Neural crest cell (in vitro differentiated cells): ENCODE measurements around the gene CABLES2. TPM values are rescaled to one million over a fixed set of nuclear protein-coding genes. Genes with fewer than 3 reads are reported as not detected.
"Not testable (repeated sequence)": the region's sequence is repeated elsewhere in the genome, so short reads cannot be mapped to it uniquely, and the experiment has no call there.

Experiments
- DNase-seq: peaks from one replicate; pipeline ENCODE4 v3.0.0; 2021; ENCODE audit warnings: low read depth, mixed read lengths, low spot score
- H3K27ac Mint-ChIP-seq: one replicate; pipeline ENCODE4 v1.8.0; 2021; ENCODE audit warnings: mild to moderate bottlenecking, mixed read lengths; ENCODE audit not compliant: unreplicated experiment
- H3K27me3 Mint-ChIP-seq: 2 replicates; pipeline ENCODE4 v1.8.0; 2021; ENCODE audit warnings: low read depth, mild to moderate bottlenecking, mixed read lengths
- H3K36me3 Mint-ChIP-seq: 2 replicates; pipeline ENCODE4 v1.8.0; 2021; ENCODE audit warnings: low read depth, mild to moderate bottlenecking, mixed read lengths
- H3K4me1 Mint-ChIP-seq: 2 replicates; pipeline ENCODE4 v1.8.0; 2021; ENCODE audit warnings: mixed read lengths
- H3K4me3 Mint-ChIP-seq: one replicate; pipeline ENCODE4 v1.8.0; 2021; ENCODE audit warnings: mild to moderate bottlenecking, mixed read lengths
- H3K9me3 Mint-ChIP-seq: 2 replicates; pipeline ENCODE4 v1.8.0; 2021; ENCODE audit warnings: mixed read lengths
- CTCF ChIP-seq: fragments of 200-600 bp; sonication (generic); conservative IDR thresholded peaks from 2 replicates; pipeline ENCODE4 v1.5.0; 2021; ENCODE audit warnings: antibody characterized with exemption, mild to moderate bottlenecking
- total RNA-seq: library from RNA; stranded (reverse); gene quantifications from 2 replicates; pipeline ENCODE4 v1.2.1, GENCODE V29; 2021

The CABLES2 gene
- total RNA-seq, 1 donor from 2014 or later: 26.6 TPM

DNA sequence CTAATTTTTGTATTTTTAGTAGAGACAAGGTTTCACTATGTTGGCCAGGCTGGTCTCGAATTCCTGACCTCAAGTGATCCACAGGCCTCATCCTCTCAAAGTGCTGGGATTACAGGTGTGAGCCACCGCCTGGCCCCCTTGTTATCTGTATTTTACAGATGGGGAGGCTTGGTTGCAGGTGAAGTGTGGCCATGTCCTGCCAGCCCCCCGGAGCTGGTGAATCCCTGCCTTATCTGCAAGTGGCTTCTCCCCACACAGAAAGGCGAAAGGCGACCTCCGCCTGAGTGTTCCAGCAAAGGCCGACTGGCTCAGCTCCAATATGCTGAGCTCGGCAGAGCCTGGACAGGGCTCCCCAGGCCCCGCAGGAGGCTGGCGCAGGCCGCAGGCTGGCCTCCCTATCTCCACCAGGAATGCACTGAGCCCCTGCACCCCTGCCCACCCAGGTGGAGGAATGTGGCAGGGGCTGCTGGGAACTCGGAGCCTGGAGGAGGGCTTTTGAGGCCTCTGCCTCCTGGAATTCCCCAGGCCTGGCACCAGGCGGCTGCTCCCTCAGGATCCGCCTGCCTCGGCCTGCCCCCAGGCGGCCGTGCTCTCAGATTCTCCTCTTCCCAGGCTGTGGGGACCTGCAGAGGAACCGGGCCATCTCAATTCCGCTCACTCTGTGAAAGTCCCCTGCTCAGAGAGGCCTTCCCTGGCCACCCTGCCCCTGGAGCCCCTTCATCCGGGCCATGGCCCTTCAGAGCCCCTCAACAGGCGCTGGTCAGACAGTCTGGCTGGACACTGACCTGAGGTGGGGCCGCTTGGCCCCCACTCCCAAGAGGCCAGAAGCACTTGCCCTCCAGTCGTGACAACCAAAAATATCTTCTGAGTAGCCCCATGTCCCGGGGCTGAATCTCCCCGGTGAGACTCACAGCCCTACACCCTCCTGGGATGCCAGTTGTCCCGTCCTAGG is 30.7 kb downstream of the CABLES2 start:
- H3K4me1 Mint-ChIP-seq: peaks cover 10% of the 10 kb centered on the region
- H3K4me3 Mint-ChIP-seq: no peak overlapping the region
- H3K36me3 Mint-ChIP-seq: no peaks in the 10 kb centered on the region
- peak; percentile 36 for TF ChIP-seq CTCF
- no peaks in the 10 kb centered on the region for H3K9me3 Mint-ChIP-seq
- DNase-seq: no peak
- H3K27me3 Mint-ChIP-seq: no peaks in the 10 kb centered on the region
- H3K27ac Mint-ChIP-seq: peak overlapping the region; percentile 88

GRCh38 chr20:62374331-62375152 is 32.5 kb downstream of the CABLES2 start:
- Mint-ChIP-seq H3K4me1 (peaks cover 10% of the 10 kb centered on the region), H3K4me3 (peak overlapping the region; percentile 20), H3K27me3 (no peaks in the 10 kb centered on the region), H3K27ac (peak overlapping the region; percentile 96), H3K9me3 (no peaks in the 10 kb centered on the region), H3K36me3 (no peaks in the 10 kb centered on the region)
- DNase-seq: no peak
- no peak for TF ChIP-seq CTCF

GRCh38 chr20:62373631-62374179 is 33.4 kb downstream of the CABLES2 start:
- not testable (repeated sequence) for H3K9me3 Mint-ChIP-seq, H3K36me3 Mint-ChIP-seq

DNA sequence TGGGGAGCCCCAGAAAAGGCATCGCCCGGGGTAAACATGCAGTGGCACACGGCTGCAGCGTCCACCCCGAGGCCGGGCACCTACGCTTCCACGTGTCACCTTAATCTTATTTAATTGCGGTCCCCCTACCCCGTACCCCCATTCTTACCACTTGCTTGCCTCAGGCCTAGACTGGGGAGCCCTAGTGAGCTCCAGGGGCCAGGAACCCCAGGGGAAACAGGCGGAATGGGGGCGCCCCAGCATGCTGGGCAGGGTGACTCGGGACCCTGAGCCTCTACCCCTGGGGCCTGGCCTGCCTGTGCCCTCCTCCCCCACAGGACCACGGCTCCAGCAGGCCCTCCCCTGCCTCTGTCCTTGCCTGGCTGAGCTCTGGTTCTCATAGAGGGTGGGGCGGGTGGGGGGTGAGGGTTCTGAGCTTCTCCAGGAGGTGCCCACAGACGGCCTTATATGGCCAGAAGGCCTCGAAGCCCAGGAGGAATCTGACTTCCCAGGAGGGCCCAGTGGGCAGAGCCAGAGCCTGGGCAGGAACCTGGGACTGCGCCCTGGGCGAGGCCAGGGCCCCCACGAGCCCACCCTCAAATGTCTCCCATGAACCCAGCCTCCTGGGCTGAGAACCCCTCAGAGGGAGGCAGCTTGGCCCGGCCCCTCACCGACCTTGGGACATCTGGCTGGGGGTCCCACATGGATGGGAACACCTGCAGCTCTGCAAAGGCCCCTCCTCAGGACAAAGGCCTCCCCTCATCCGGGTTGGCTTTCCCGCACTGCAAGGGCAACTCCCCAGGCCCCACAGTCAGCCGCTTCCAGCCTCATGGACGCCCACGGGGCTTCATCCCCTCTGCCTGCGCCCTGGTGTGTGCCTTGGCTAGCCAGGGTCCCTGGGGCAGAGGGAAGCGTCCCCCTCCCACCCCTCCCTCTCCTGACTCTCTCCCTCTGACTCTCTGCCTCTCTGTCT is 34.8 kb downstream of the CABLES2 start:
- no peak overlapping the region for H3K27ac Mint-ChIP-seq
- H3K36me3 Mint-ChIP-seq: no peaks in the 10 kb centered on the region
- peaks cover 15% of the 10 kb centered on the region for H3K4me1 Mint-ChIP-seq
- H3K27me3 Mint-ChIP-seq: peaks cover 10% of the 10 kb centered on the region
- no peaks in the 10 kb centered on the region for H3K9me3 Mint-ChIP-seq
- no peak for DNase-seq
- H3K4me3 Mint-ChIP-seq: no peak overlapping the region
- no peak for TF ChIP-seq CTCF

More at GRCh38 chr20:62373631-62374179, 33.4 kb downstream of the CABLES2 start:
- not testable (repeated sequence) for H3K27me3 Mint-ChIP-seq, DNase-seq, H3K4me3 Mint-ChIP-seq, H3K27ac Mint-ChIP-seq
- H3K4me1 Mint-ChIP-seq: peaks cover 16% of the 10 kb centered on the region

GRCh38 chr20:62371588-62372041 is 35.5 kb downstream of the CABLES2 start:
- no peaks in the 10 kb centered on the region for H3K9me3 Mint-ChIP-seq
- H3K4me3 Mint-ChIP-seq: no peak overlapping the region
- peaks cover 11% of the 10 kb centered on the region for H3K4me1 Mint-ChIP-seq
- no peaks in the 10 kb centered on the region for H3K36me3 Mint-ChIP-seq
- no peak for TF ChIP-seq CTCF
- DNase-seq: no peak
- no peak overlapping the region for H3K27ac Mint-ChIP-seq
- H3K27me3 Mint-ChIP-seq: peaks cover 10% of the 10 kb centered on the region
